ENCODE data around the gene ERGIC1. TPM values are rescaled to one million over a fixed set of nuclear protein-coding genes. Genes with fewer than 3 reads are reported as not detected.

ERGIC1 gene
- total and polyA plus RNA-seq, 2 of the 13 experiments (the other 11 are each of a cell fraction or from before 2014, with no cell fraction given), result 78.5 to 184 TPM

GRCh38 chr5:172873513-172873912 is 39.5 kb downstream of the ERGIC1 start:
- ChIA-PET POLR2A (no interaction called here), CTCF (ENCODE audit: low intra/inter-chr PET ratio, low total read pairs) (no interaction called here)
- Histone ChIP-seq H3K4me2 (ENCODE audit: low read depth, low read length) (no peak overlapping the region), H4K20me1 (ENCODE audit: insufficient read depth, low read length) (no peaks in the 10 kb centered on the region), H2AFZ (ENCODE audit: low read length) (no peak overlapping the region), H3K79me2 (ENCODE audit: insufficient read depth, low read length) (peaks cover 60% of the 10 kb centered on the region), H3K36me3 (replicated peaks in 1 of 2; ENCODE audit: control insufficient read depth in 1 of 2, insufficient read depth in 2 of 2, low read length in 2 of 2) (peaks cover 3 to 19% of the 10 kb centered on the region in 2 experiments; a peak in 3 of 5 replicates), H3K27ac (ENCODE audit: extremely low read length, insufficient read depth, low read length) (no peak overlapping the region), H3K9ac (ENCODE audit: insufficient read depth, low read depth, low read length) (no peak overlapping the region), H3K4me3 (replicated peaks in 1 of 3; ENCODE audit: insufficient read depth in 1 of 3, low read depth in 2 of 3, low read length in 3 of 3) (no peak overlapping the region), H3K27me3 (ENCODE audit: control insufficient read depth in 1 of 2, insufficient read depth in 2 of 2, low read length in 2 of 2) (no peaks in the 10 kb centered on the region), H3K4me1 (ENCODE audit: insufficient read depth, low read length) (peaks cover 53% of the 10 kb centered on the region), H3K9me3 (ENCODE audit: low read length) (no peaks in the 10 kb centered on the region)
- ATAC-seq, result no peak
- no TSS peak for BruUV-seq (replicated peaks)
- no peak for FAIRE-seq
- 93% methylated on average over 3 of the region's 3 CpGs for WGBS (ENCODE audit: low lambda C conversion rate)
- intact Hi-C loops (cut with micrococcal nuclease; ENCODE audit: unreplicated experiment), result no loop called here
- no peak for TF ChIP-seq RNF219 (CRISPR knock-in tag; IDR thresholded peaks at IDR 0.05)
- peak; percentile 35 for TF ChIP-seq AGO2 (optimal IDR thresholded peaks at IDR 0.05; ENCODE audit: low read depth, low read length)
- TF ChIP-seq ZMYM3 (CRISPR knock-in tag; IDR thresholded peaks at IDR 0.05), result peak; percentile 31; the same call in 1 of the 2 replicates
- peak; percentile 94 for TF ChIP-seq ZNF768 (CRISPR knock-in tag; IDR thresholded peaks at IDR 0.05)
- TF ChIP-seq ZNF687 (CRISPR knock-in tag; IDR thresholded peaks at IDR 0.05), result peak; percentile 24; the same call in 1 of the 2 replicates
- no peak for DNase-seq (ENCODE audit: low spot score)
- in situ Hi-C loops (cut with HindIII; ENCODE audit: extremely low pct_ligation_motif_present, low pct_unique_long_range_greater_than_20kb), result no loop called here
